SK-N-SH (cell line): ENCODE measurements around the gene PTPDC1. TPM values are rescaled to one million over a fixed set of nuclear protein-coding genes. Genes with fewer than 3 reads are reported as not detected.

Source experiments
- CTCF ChIA-PET: fragments of 300-600, 350-600 bp; formaldehyde crosslinking; extraction: SDS; loops from one replicate; lab custom pipeline; 2021; lab: Yijun Ruan, JAX
- POLR2A ChIA-PET: fragments of 350-600 bp; sonication (Branson Sonifier 250); formaldehyde crosslinking; extraction: SDS; loops from one replicate; lab custom pipeline; 2020; ENCODE audit warnings: antibody characterized with exemption, inconsistent platforms; lab: Yijun Ruan, JAX
- DNase-seq: peaks from one replicate; pipeline ENCODE4 v3.0.0; 2012
- H2AFZ ChIP-seq: fragments of 200-600 bp; sonication (generic); 2 replicates; pipeline ENCODE4 v1.8.1; 2016; ENCODE audit warnings: antibody characterized with exemption, mild to moderate bottlenecking, low read depth
- H3F3A ChIP-seq: fragments of 200-600 bp; sonication (generic); replicated peaks from 2 replicates; pipeline ENCODE3; 2016; ENCODE audit warnings: antibody characterized with exemption, mild to moderate bottlenecking; ENCODE audit not compliant: insufficient read depth
- H3K27ac ChIP-seq, 2 experiments: fragments of 200-500 bp in 1 of 2; fragments of 200-600 bp in 1 of 2; sonication (Bioruptor generic) in 1 of 2; sonication (generic), shearing (Covaris generic) in 1 of 2; 2 replicates each; pipeline versions ENCODE4 v1.5.1 to v1.6.1; 2014 to 2016; ENCODE audit warnings: low read depth in 2 of 2, inconsistent platforms in 1 of 2, low read length in 1 of 2, mild to moderate bottlenecking in 1 of 2, mixed read lengths in 1 of 2
- H3K27me3 ChIP-seq: fragments of 200-600 bp; sonication (generic), shearing (Covaris generic); 2 replicates; pipeline ENCODE4 v1.6.1; 2016; ENCODE audit warnings: mixed run types; ENCODE audit not compliant: insufficient read depth
- H3K36me3 ChIP-seq, 2 experiments: fragments of 200-500 bp in 1 of 2; fragments of 200-600 bp in 1 of 2; sonication (Bioruptor generic) in 1 of 2; sonication (generic) in 1 of 2; replicated peaks in 1 of 2; 2 replicates each; pipeline versions ENCODE3 to v1.5.1; 2014 to 2016; ENCODE audit warnings: low read length in 1 of 2, mild to moderate bottlenecking in 1 of 2; ENCODE audit not compliant: insufficient read depth in 2 of 2, control insufficient read depth in 1 of 2
- H3K4me1 ChIP-seq, 2 experiments: fragments of 200-500 bp in 1 of 2; fragments of 200-600 bp in 1 of 2; sonication (Bioruptor generic) in 1 of 2; sonication (generic), shearing (Covaris generic) in 1 of 2; 2 replicates each; pipeline versions ENCODE4 v1.5.1 to v1.6.1; 2014 to 2016; ENCODE audit warnings: low read depth in 1 of 2, low read length in 1 of 2, mixed run types in 1 of 2; ENCODE audit not compliant: insufficient read depth in 2 of 2, control insufficient read depth in 1 of 2
- H3K4me2 ChIP-seq: fragments of 200-600 bp; sonication (generic), shearing (Covaris generic); 2 replicates; pipeline ENCODE4 v1.6.1; 2017; ENCODE audit warnings: mixed run types
- H3K4me3 ChIP-seq, 2 experiments: fragments of 200-500 bp in 1 of 2; fragments of 200-600 bp in 1 of 2; sonication (Bioruptor generic) in 1 of 2; sonication (generic), shearing (Covaris generic) in 1 of 2; 2 replicates each; pipeline versions ENCODE4 v1.5.1 to v1.8.1; 2014 to 2016; ENCODE audit warnings: low read depth in 2 of 2, inconsistent platforms in 1 of 2, low read length in 1 of 2, mild to moderate bottlenecking in 1 of 2, mixed read lengths in 1 of 2, moderate library complexity in 1 of 2
- H3K79me2 ChIP-seq: fragments of 200-600 bp; sonication (generic); 2 replicates; pipeline ENCODE4 v1.8.1; 2017; ENCODE audit warnings: mild to moderate bottlenecking; ENCODE audit not compliant: insufficient read depth
- H3K9ac ChIP-seq: fragments of 200-600 bp; sonication (generic); 2 replicates; pipeline ENCODE4 v1.6.1; 2017; ENCODE audit warnings: mixed run types
- H3K9me2 ChIP-seq: fragments of 200-600 bp; sonication (generic); 2 replicates; pipeline ENCODE4 v1.6.1; 2017; ENCODE audit warnings: mixed run types
- H3K9me3 ChIP-seq: fragments of 200-600 bp; sonication (generic); 2 replicates; pipeline ENCODE4 v1.6.1; 2017; ENCODE audit warnings: mixed run types, mild to moderate bottlenecking, moderate library complexity
- H4K20me1 ChIP-seq: fragments of 200-600 bp; sonication (generic); 2 replicates; pipeline ENCODE4 v1.6.1; 2017; ENCODE audit warnings: mild to moderate bottlenecking, mixed run types; ENCODE audit not compliant: insufficient read depth
- CTCF ChIP-seq: fragments of 200-600 bp; sonication (generic); IDR thresholded peaks from 2 replicates; pipeline ENCODE4 v1.6.1; 2017; ENCODE audit warnings: antibody characterized with exemption, mild to moderate bottlenecking, moderate library complexity
- FOSL2 ChIP-seq: IDR thresholded peaks from 2 replicates; pipeline ENCODE4 v1.4.0; 2012; ENCODE audit warnings: low read depth, mild to moderate bottlenecking, moderate library complexity, borderline replicate concordance
- FOXJ3 ChIP-seq: sonication (generic); formaldehyde crosslinking; IDR thresholded peaks from 2 replicates; pipeline ENCODE4 v1.5.1; 2020; ENCODE audit warnings: mild to moderate bottlenecking, missing genetic modification reagents
- GATA2 ChIP-seq: sonication (generic); formaldehyde crosslinking; IDR thresholded peaks from 2 replicates; pipeline ENCODE4 v1.5.0; 2020; ENCODE audit warnings: mild to moderate bottlenecking, missing genetic modification reagents
- JUND ChIP-seq: IDR thresholded peaks from 2 replicates; pipeline ENCODE4 v1.4.0; 2012
- MXI1 ChIP-seq: IDR thresholded peaks from 2 replicates; pipeline ENCODE4 v1.6.1; 2012; ENCODE audit warnings: mild to moderate bottlenecking, low read depth, low read length, improper control_type of control experiment
- NFIC ChIP-seq: IDR thresholded peaks from 2 replicates; pipeline ENCODE4 v1.4.0; 2012; ENCODE audit warnings: borderline replicate concordance
- PBX3 ChIP-seq: IDR thresholded peaks from 2 replicates; pipeline ENCODE4; 2012
- RAD21 ChIP-seq: IDR thresholded peaks from 2 replicates; pipeline ENCODE4 v1.6.1; 2012; ENCODE audit warnings: mild to moderate bottlenecking, low read length
- RFX5 ChIP-seq: IDR thresholded peaks from 2 replicates; pipeline ENCODE4 v1.6.1; 2012; ENCODE audit warnings: mild to moderate bottlenecking, improper control_type of control experiment, low read length
- RXRA ChIP-seq: IDR thresholded peaks from 2 replicates; pipeline ENCODE4 v1.4.0; 2012; ENCODE audit warnings: low read depth, mild to moderate bottlenecking, borderline replicate concordance
- SIN3A ChIP-seq: IDR thresholded peaks from 2 replicates; pipeline ENCODE4 v1.6.1; 2012; ENCODE audit warnings: low read depth, mild to moderate bottlenecking, low read length, moderate library complexity, borderline replicate concordance
- SMC3 ChIP-seq: IDR thresholded peaks from 2 replicates; pipeline ENCODE4 v1.6.1; 2012; ENCODE audit warnings: low read depth, low read length, improper control_type of control experiment
- ZBTB33 ChIP-seq: IDR thresholded peaks from 2 replicates; pipeline ENCODE4 v1.4.0; 2012; ENCODE audit warnings: low read depth, borderline replicate concordance
- WGBS: methylation state at CpG from one replicate; pipeline ENCODE4 v1.1.6; 2017; ENCODE audit warnings: low lambda C conversion rate; 5-methylcytosine and 5-hydroxymethylcytosine counted together
- polyA plus RNA-seq, 3 experiments: library from polyadenylated mRNA; depleted of rRNA; stranded (reverse); fragments of >200 nt; gene quantifications; 2 replicates each; pipeline ENCODE4 v1.2.3, GENCODE V29; 2012
- TF ChIP-seq, protein P1 (sequence below): IDR thresholded peaks from 2 replicates; pipeline ENCODE4 v1.4.0; 2012; ENCODE audit warnings: low read depth
- TF ChIP-seq, protein P2 (sequence below): IDR thresholded peaks from 2 replicates; pipeline ENCODE4 v1.6.1; 2012; ENCODE audit warnings: mild to moderate bottlenecking, low read depth, low read length, moderate library complexity

Gene PTPDC1
- polyA plus RNA-seq, 1 of the 3 experiments (the other 2 are of a cell fraction) = 3.7 TPM

DNA sequence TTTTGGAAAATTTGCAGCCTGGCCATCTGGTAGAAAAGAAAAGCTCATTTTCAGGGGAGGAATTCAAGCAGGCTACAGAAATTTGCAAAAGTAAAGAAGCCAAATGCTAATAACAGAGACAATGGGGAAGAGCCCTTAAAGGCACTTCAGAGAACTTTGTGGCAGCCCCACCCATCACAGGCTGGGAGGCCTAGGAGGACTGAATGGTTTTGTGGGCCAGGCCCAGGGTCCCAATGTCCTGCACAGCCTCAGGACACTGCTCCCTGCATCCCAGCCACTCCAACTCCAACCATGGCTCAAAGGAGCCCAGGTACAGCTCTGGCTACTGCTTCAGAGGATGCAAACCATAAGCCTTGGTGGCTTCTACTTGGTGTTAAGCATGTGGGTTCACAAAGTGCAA is 44.3 kb downstream of the PTPDC1 start:
- Histone ChIP-seq H3K9ac (no peak overlapping the region), H2AFZ (no peak overlapping the region), H3K4me3 (no peak overlapping the region), H3F3A (no peaks in the 10 kb centered on the region), H3K79me2 (no peaks in the 10 kb centered on the region), H3K4me2 (no peak overlapping the region), H3K9me3 (peaks cover 13% of the 10 kb centered on the region; the same call in 1 of the 2 replicates), H3K4me1 (no peaks in the 10 kb centered on the region), H3K9me2 (no peaks in the 10 kb centered on the region), H4K20me1 (no peaks in the 10 kb centered on the region), H3K36me3 (peaks cover 0 to 5% of the 10 kb centered on the region in 2 experiments), H3K27me3 (no peaks in the 10 kb centered on the region), H3K27ac (no peak overlapping the region)
- no peak for DNase-seq
- TF ChIP-seq, protein P1, sequence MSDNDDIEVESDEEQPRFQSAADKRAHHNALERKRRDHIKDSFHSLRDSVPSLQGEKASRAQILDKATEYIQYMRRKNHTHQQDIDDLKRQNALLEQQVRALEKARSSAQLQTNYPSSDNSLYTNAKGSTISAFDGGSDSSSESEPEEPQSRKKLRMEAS = no peak
- TF ChIP-seq MXI1 = no peak
- no peak for TF ChIP-seq FOXJ3 (CRISPR knock-in tag)
- no peak for TF ChIP-seq CTCF
- TF ChIP-seq RAD21 = no peak
- no peak for TF ChIP-seq PBX3
- TF ChIP-seq JUND = no peak
- TF ChIP-seq ZBTB33 = no peak
- ChIA-PET POLR2A (no interaction called here), CTCF (no interaction called here)

DNA sequence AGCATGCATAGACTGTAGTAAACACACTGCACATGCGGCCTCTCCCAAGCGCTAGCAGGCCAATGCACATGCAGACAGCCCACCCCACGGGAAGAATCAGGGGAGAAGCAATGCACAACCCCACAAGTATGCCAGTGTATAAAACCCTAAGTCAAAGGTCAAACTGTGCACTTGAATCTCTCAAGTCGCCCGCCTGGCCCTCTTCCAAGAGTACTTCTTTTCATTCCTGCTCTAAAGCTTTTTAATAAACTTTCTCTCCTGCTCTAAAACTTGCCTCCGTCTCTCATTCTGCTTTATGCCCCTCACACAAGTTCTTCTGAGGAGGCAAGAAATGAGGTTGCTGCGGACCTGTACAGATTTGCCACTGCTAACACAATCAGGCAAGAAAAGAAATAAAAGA is 50.4 kb downstream of the PTPDC1 start:
- ChIA-PET POLR2A (no interaction called here), CTCF (interaction anchor here (1.5 kb wide), 1 partner anchor 9 kb away, joined by 5 read pairs; no protein-coding TSS in a partner anchor)
- Histone ChIP-seq H3K4me3 (no peak overlapping the region), H3K27me3 (no peaks in the 10 kb centered on the region), H3K4me1 (peaks cover 5 to 7% of the 10 kb centered on the region in 2 experiments; a peak in 3 of 4 replicates), H3K9ac (no peak overlapping the region), H3K4me2 (no peak overlapping the region), H2AFZ (no peak overlapping the region), H4K20me1 (no peaks in the 10 kb centered on the region), H3F3A (peaks cover 8% of the 10 kb centered on the region), H3K9me3 (no peaks in the 10 kb centered on the region), H3K36me3 (no peaks in the 10 kb centered on the region), H3K79me2 (no peaks in the 10 kb centered on the region), H3K27ac (no peak overlapping the region), H3K9me2 (no peaks in the 10 kb centered on the region)
- no peak for DNase-seq
- WGBS = 85% methylated on average over 7 of the region's 7 CpGs
- TF ChIP-seq, protein P1 = no peak
- no peak for TF ChIP-seq RFX5
- TF ChIP-seq SMC3 = no peak
- no peak for TF ChIP-seq GATA2 (CRISPR knock-in tag)
- TF ChIP-seq FOXJ3 (CRISPR knock-in tag) = no peak
- no peak for TF ChIP-seq PBX3
- TF ChIP-seq FOSL2 = no peak
- TF ChIP-seq, protein P2, sequence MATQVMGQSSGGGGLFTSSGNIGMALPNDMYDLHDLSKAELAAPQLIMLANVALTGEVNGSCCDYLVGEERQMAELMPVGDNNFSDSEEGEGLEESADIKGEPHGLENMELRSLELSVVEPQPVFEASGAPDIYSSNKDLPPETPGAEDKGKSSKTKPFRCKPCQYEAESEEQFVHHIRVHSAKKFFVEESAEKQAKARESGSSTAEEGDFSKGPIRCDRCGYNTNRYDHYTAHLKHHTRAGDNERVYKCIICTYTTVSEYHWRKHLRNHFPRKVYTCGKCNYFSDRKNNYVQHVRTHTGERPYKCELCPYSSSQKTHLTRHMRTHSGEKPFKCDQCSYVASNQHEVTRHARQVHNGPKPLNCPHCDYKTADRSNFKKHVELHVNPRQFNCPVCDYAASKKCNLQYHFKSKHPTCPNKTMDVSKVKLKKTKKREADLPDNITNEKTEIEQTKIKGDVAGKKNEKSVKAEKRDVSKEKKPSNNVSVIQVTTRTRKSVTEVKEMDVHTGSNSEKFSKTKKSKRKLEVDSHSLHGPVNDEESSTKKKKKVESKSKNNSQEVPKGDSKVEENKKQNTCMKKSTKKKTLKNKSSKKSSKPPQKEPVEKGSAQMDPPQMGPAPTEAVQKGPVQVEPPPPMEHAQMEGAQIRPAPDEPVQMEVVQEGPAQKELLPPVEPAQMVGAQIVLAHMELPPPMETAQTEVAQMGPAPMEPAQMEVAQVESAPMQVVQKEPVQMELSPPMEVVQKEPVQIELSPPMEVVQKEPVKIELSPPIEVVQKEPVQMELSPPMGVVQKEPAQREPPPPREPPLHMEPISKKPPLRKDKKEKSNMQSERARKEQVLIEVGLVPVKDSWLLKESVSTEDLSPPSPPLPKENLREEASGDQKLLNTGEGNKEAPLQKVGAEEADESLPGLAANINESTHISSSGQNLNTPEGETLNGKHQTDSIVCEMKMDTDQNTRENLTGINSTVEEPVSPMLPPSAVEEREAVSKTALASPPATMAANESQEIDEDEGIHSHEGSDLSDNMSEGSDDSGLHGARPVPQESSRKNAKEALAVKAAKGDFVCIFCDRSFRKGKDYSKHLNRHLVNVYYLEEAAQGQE = no peak
- TF ChIP-seq NFIC = no peak
- no peak for TF ChIP-seq RXRA
- TF ChIP-seq SIN3A = no peak
